GM19455 (cell line): ENCODE measurements around the gene ZNF678.
A peak's percentile ranks its signal among the peaks of the same experiment; 100 is the strongest.

ENCODE experiments used
- ATAC-seq: cut with Tn5 transposase; IDR thresholded peaks from one replicate; pipeline ENCODE4 v1.9.1; 2021; ENCODE audit not compliant: unreplicated experiment

Gene ZNF678

GRCh38 chr1:227563324-227564201 lies at the start of gene ZNF678:
Gene ZNF678 (plus strand): TSS chr1:227563556. CDS start chr1:227650992, 87,436 bp downstream.
- peak; percentile 97 for ATAC-seq

- no peak for ATAC-seq
Observed at GRCh38 chr1:227518876-227519275, 44.5 kb upstream of the ZNF678 start.

- no peak for ATAC-seq
Observed at GRCh38 chr1:227521782-227522181, 41.6 kb upstream of the ZNF678 start.

- ATAC-seq = no peak
Observed at GRCh38 chr1:227526524-227526923, 36.8 kb upstream of the ZNF678 start.

- ATAC-seq = no peak
Observed at GRCh38 chr1:227532019-227532619, 31.2 kb upstream of the ZNF678 start.

- ATAC-seq = no peak
Observed at GRCh38 chr1:227540170-227541098, 22.9 kb upstream of the ZNF678 start.

- ATAC-seq = no peak
Observed at GRCh38 chr1:227541129-227541528, 22.2 kb upstream of the ZNF678 start.

GRCh38 chr1:227541796-227542152 lies 21.6 kb upstream of the ZNF678 start:
- ATAC-seq = no peak

- peak; percentile 96 for ATAC-seq
Observed at GRCh38 chr1:227542153-227543120, 20.9 kb upstream of the ZNF678 start.

- no peak for ATAC-seq
Observed at GRCh38 chr1:227543283-227544066, 19.9 kb upstream of the ZNF678 start.

GRCh38 chr1:227544067-227545050 lies 19.0 kb upstream of the ZNF678 start:
- ATAC-seq = no peak

GRCh38 chr1:227545361-227545760 lies 18.0 kb upstream of the ZNF678 start:
- no peak for ATAC-seq

GRCh38 chr1:227546059-227546458 lies 17.3 kb upstream of the ZNF678 start:
- no peak for ATAC-seq

GRCh38 chr1:227546598-227547309 lies 16.6 kb upstream of the ZNF678 start:
- no peak for ATAC-seq

GRCh38 chr1:227547310-227548118 lies 15.8 kb upstream of the ZNF678 start:
- ATAC-seq = no peak

- no peak for ATAC-seq
Observed at GRCh38 chr1:227548119-227548397, 15.3 kb upstream of the ZNF678 start.

GRCh38 chr1:227548448-227548847 lies 14.9 kb upstream of the ZNF678 start:
- no peak for ATAC-seq
